Ishikawa (cell line): ENCODE results near the gene PLXNA2.

Source experiments
- MAX ChIP-seq: IDR thresholded peaks from 2 replicates; pipeline ENCODE4 v1.6.1; 2012
- TCF12 ChIP-seq: IDR thresholded peaks from 2 replicates; pipeline ENCODE4 v1.6.1; 2012; ENCODE audit warnings: low read depth

DNA sequence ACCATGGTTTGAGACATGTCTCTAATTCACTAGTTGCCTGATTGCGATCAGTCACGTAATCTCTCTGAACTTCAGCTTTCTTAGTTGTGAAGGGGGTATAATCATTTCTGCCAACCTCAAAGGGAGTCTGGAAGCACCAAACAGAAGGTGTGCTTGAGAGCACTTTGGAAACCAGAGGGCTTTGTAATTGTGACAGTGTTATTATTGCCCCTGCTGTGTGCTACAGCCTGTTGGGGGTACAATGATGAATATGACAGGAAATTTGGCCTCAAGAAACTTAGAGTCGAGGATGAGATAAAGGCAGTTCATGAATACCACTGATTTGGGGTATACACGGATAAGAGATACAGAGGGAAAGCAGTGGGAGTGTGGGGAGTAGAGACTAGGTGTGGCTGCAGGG is 183.1 kb downstream of the PLXNA2 start:
- TF ChIP-seq TCF12 (no peak), MAX (no peak)
